CD4-positive, alpha-beta T cell treated with Interleukin-17A for 4 hours (primary cell): Measurements from ENCODE around the gene SLC25A19.

ENCODE experiments used
- DNase-seq: peaks from one replicate; pipeline ENCODE4 v3.0.0-alpha.2; 2020; ENCODE audit warnings: mixed read lengths

SLC25A19 gene

DNA sequence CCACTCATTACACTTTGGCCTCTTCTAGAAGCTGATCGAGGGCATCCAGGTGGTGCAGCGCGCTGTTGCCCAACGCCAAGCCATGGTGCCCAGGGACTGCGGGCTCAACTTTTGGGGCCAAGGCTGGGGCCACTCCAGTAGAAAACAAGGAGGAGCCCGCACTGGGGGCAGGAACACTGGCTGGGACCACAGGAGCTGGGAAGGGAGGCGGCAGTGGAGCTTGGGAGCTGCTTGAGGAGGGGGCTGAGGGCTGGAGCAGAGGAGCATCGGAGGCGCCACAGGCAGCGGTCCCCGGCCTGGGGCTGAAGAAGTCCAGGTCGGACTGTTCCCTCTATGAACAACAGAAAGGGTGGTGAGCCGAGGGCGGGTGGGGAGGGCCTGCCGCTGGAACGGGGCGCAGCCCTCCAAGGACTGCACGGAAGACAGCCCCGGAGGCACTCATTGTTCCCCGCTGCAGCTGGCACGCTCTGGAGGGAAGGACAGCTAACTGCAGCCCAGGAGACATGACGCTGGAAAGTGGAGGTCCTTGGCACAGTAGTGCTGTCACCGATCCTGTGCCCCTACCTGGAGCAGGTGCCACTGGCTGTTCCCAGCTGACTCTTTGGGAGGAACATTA is 49.3 kb downstream of the SLC25A19 start:
- DNase-seq: no peak

DNA sequence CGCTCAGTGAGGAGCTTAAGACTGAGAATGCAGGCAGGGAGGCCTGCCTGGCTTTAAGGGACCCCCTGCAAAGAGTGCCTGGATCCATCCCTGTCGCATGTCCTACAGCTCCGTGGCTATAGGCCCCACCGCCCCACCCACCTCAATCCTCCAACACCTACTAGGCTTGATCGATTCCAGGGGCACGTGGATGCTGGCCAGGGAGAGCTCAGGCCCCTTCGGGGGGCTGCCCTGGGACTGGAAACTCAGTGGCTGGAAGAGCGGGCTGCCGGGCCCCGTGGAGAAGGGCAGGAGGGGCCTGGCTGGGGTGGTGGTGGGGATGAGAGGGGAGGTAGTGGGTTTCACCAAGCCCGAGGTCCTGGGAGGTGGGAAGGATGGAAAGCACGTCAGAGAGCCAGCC is 50.0 kb downstream of the SLC25A19 start:
- DNase-seq: no peak

DNA sequence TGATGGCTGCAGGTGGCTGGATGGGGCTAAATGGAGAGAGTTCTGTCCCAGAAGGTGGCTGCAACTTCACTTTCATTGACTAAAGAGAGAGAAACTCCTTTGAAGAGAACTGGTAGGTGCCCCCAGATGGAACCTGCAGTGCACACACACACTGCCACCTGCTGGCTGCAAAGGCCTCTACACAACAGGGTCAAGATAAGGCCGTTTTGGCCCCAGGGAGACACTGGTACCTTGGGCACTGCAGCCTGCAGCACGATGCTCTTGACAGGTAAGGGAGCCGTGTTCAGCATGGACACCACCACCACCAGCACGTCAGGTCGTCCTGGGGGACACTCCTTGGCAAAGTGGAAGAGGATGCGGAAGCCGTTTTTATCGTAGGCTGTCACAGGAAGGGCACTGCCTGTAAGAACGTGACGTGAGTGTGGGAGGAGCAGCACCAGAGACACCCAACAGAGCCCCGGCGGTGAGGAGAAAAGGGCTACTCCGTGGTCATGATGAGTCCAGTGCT is 50.5 kb downstream of the SLC25A19 start:
- DNase-seq: peak; percentile 69

DNA sequence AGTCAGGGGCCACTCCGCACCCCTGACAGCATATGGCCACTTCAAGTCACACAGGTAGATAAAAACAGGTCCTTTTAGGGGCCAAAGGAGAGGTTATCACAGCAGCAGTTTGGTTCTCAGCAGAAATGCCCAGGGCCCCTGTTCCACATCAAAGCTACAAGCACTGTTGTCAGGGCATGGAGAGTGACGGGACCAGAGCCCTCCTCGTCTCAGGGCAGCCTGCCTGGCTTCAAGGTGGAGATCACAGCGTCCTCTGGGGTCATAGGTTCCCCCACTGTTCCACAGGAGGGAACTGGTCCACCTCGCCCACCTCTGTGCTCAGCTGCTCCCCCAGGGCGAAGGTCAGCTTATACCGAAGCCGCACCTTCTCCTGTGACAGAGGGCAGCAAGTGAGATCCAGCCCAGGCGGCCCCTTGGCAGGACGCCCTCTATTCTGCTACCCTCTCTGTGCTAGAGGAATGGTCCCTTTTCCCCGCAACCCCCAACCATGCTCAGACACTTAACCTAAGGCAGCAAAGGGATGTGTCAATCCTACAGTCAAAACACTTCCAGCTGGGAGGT is 51.1 kb downstream of the SLC25A19 start:
- no peak for DNase-seq

DNA sequence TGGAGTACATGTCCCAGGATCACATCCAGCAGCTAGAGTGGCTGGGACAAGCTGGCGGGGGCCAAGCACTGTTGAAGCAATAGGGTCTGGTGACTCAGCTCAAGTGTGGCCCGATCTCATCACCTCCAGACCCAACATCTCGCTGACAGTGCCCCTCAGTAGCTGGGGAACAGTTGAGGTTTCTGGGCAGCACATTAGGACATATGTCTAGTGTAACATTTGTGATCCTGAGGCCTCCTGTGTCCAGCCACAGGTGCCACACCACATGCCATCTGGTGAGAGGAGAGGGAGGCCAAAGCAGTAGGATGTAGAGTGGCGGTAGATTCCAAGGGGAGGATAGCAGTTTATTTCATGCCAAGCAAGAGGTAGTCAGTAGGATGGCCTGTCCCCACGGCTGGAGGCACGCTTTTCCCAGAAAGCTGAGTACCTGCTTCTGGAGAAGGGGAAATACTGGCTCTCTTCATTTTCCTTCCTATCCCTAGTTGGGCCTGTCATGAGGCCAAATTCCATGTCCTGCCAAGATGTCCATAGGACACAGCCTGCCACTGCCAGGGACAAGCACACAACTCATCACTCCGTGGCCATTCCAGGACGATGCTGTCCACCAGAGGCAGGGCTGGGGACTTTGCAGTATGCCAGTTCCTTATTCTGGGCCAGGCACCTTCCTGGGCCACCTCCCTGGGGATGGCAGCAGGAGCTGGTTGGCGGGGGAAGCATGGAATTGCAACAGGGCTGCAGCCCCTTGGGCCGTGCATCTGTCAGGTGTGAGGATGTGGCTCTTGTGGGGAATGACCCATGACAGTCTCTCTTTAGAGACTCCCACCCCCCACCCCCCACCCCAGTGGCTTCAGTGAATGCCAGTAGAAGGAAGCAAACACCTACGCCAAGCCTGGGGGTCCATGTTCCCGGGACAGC is 51.9 kb downstream of the SLC25A19 start:
- DNase-seq: no peak

DNA sequence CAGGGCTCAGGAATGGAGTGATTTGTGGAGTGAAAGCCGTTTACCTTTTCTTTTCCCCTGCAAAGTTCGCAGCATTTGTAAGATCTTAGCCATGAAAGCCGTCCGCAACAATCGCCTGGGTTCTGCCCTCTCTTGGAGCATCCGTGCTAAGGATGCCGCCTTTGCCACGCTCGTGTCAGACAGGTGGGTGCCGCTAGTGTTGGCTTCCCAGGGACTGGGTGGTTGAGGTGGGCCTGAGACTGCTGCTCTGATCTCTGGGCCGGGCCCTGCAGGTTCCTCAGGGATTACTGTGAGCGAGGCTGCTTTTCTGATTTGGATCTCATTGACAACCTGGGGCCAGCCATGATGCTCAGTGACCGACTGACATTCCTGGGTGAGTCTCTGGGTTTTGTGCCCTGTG is 56.4 kb downstream of the SLC25A19 start:
- DNase-seq: no peak

DNA sequence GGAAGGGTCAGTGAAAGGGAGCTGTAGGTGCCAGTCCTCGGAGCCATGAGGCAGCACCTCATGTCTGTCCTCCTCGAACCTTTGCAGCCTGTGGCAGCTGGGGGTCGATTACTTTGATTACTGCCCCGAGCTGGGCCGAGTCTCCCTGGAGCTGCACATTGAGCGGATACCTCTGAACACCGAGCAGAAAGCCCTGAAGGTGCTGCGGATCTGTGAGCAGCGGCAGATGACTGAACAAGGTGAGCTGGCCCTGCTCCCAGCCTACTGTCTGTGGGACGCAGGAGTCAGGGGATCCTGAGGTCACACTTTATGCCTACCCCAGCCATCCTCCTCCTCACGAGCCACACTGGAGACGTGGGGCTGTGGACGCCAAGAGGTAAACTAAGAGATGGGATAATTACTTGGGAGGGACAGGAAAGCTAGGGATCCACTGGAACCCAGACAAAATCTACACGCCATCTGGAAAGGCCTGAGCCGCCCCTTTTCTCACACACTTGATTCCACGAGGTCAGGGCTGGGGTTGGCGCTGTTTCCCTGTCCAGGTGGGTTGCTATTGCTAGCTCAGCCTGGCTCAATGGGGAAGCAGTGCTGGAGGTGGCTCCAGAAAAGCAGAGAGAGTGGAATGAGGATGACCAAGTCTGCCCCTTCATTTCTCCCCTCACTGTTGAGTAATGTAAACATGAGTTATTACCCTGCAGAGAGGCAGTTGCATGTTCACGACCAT is 57.3 kb downstream of the SLC25A19 start:
- no peak for DNase-seq

DNA sequence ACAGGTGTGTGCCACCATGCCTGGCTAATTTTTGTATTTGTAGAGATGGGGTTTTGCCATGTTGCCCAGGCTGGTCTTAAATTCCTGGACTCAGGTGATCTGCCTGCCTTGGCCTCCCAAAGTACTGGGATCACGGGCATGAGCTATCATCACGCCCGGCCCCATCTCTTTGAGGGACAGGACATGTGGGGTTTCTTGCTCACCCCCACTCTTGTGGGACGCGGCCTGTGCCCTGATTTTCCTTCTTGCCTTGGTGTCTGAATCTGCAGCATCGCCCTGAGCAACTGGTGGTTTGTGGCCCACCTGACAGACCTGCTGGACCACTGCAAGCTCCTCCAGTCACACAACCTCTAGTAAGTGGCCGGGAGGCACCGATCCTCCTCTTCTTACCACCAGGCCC is 58.2 kb downstream of the SLC25A19 start:
- no peak for DNase-seq

DNA sequence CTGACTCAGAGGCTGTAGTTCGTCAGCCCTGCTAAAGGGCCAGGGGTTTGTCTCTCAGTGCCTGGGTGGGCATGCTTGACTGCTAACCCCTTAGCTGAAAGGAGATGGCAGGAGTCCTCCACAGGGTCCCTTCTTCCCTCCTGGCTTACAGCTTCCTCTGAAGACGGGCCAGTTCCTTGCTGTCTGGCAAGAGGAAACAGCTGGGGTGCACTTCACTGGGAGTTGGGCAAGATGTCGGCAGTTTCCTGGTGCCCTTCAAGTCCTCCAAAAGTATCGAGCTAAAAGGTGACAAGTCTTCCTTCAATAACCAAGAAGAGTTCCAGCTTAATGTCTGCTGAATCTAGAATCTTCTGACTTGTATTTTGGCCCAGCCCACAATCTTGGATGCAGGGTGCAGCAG is 60.4 kb downstream of the SLC25A19 start:
- DNase-seq: no peak

DNA sequence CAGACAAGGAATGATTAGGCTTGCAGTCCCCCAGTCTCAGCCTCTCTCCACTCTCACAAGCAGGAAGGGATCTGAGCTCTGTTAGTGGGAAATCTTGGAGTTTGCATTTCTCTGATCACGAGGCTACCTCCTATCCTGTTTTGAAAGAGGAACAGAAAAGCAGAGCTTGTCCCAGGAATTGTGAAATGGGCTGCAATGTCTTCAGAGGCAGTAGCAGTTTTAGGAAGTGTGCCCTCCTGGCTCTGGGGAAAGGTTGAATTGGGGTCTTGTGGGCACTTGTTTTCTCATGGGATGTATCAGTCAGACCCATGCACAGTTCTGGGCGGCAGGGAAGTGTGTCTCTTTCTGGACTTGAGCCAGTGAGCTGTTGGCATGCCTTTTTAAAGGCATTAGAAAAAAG is 60.9 kb downstream of the SLC25A19 start:
- no peak for DNase-seq

DNA sequence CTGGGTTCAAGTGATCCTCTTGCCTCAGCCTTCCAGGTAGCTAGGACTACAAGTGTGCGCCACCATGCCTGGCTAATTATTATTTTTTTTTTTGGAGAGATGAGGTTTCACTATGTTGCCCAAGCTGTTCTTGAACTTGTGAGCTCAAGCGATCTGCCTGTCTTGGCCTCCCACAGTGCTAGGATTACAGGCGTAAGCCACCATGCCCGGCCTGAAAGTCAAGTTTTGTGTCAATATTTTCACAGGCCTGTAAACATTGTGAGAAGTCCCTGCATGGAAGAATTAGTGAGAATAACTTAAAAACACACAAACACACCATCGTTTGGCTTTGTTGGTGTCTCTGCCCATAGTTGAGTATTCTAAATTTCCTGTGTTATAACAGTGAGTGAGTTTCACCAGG is 61.5 kb downstream of the SLC25A19 start:
- no peak for DNase-seq

DNA sequence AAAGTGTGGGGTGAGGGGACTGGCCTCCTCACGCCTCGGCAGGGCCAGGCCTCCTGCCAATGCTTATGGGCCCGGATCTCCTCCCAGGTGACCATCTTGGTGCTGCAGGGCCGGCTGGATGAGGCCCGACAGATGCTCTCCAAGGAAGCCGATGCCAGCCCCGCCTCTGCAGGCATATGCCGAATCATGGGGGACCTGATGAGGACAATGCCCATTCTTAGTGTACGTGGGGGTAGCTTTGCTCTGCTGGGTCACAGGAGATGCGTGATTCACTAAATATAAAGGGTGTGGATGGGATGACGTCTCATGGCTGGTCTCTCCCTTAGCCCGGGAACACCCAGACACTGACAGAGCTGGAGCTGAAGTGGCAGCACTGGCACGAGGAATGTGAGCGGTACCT is 64.2 kb downstream of the SLC25A19 start:
- DNase-seq: no peak
